Activated CD8-positive, alpha-beta T cell treated with anti-CD3 and anti-CD28 coated beads for 36 hours (primary cell): Measurements from ENCODE around the gene DTNBP1. TPM values are rescaled to one million over a fixed set of nuclear protein-coding genes. Genes with fewer than 3 reads are reported as not detected.

Experiments used
- ATAC-seq: fragments of 200-7000 bp; cut with Tn5 transposase; one replicate; pipeline ENCODE4 v1.10.0; 2021; ENCODE audit warnings: mild to moderate bottlenecking, moderate library complexity
- CTCF ChIA-PET: fragments of 350-600 bp; sonication (Branson Sonifier 250); formaldehyde crosslinking; loops from one replicate; lab custom pipeline; 2021; ENCODE audit warnings: antibody characterized with exemption; lab: Charles Lee
- POLR2A ChIA-PET: fragments of 350-600 bp; sonication (Branson Sonifier 250); formaldehyde crosslinking; loops from one replicate; lab custom pipeline; 2021; ENCODE audit warnings: antibody characterized with exemption; lab: Charles Lee
- DNase-seq: peaks from one replicate; pipeline ENCODE4 v3.0.0-alpha.2; 2020
- H3K27ac Mint-ChIP-seq: one replicate; pipeline ENCODE4 v1.8.0; 2021; ENCODE audit warnings: mild to moderate bottlenecking, mixed read lengths
- H3K27me3 Mint-ChIP-seq: one replicate; pipeline ENCODE4 v1.8.0; 2021; ENCODE audit warnings: mixed read lengths
- H3K36me3 Mint-ChIP-seq: one replicate; pipeline ENCODE4 v1.8.0; 2021; ENCODE audit warnings: low read depth, mixed read lengths
- H3K4me1 Mint-ChIP-seq: one replicate; pipeline ENCODE4 v1.8.0; 2021; ENCODE audit warnings: low read depth, mixed read lengths
- H3K4me3 Mint-ChIP-seq: one replicate; pipeline ENCODE4 v1.8.0; 2021; ENCODE audit warnings: mild to moderate bottlenecking, moderate library complexity, mixed read lengths
- H3K9me3 Mint-ChIP-seq: one replicate; pipeline ENCODE4 v1.8.0; 2021; ENCODE audit warnings: mixed read lengths
- intact Hi-C: fragments of 100-400 bp; cut with micrococcal nuclease; formaldehyde crosslinking; loops from one replicate; pipeline ENCODE4 v1.10.0; 2022
- total RNA-seq, 2 experiments: library from RNA; stranded (reverse); gene quantifications; one replicate each; pipeline ENCODE4 v1.2.3, GENCODE V29; 2021
- TF ChIP-seq, protein P1 (sequence below): fragments of 200-600 bp; IDR thresholded peaks from one replicate; pipeline ENCODE4 v1.8.0; 2022; ENCODE audit warnings: antibody characterized with exemption, mild to moderate bottlenecking

DTNBP1 gene
- total RNA-seq, 2 experiments from 2014 or later, result 12.6 to 14.6 TPM

DNA sequence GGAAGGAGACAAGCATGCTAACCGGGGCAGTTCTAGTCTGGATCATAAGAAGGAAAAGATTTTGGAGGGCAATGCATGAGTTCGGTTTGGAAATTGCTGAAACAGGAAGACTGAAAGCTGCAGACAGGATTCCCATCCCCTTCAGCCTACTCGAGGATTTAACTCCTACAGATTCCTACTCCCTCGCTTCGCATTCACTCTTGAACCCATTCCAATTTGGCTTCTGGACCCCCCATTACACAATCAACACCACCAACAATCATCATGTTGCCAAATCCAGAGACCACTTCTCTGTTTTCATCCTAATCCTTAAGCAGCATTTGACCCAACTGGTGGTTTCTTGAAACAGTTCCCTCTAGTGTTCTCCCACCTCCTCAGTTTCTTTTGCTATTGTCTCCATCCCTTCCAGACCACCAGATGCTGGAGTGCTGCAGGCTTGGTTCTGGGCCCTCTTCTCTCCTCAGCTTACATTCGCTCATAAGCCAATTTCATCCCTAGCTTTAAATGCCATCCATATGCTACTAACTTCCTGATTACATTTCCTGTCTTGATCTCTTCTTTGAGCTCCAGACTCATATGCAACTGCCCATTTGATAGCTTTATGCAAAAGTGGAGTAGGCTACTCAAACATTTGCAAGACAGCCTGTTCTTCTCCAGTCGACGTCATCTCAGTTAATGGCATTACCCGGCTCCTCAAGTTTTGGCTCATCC lies 66.5 kb downstream of the DTNBP1 start:
- Mint-ChIP-seq H3K4me1 (peaks cover 36% of the 10 kb centered on the region), H3K27me3 (no peaks in the 10 kb centered on the region), H3K9me3 (no peaks in the 10 kb centered on the region), H3K4me3 (no peak overlapping the region), H3K36me3 (peaks cover 11% of the 10 kb centered on the region), H3K27ac (no peak overlapping the region)
- CTCF ChIA-PET, result interaction anchor here (0.6 kb wide), 1 partner anchor 12 kb away, joined by 3 read pairs; no protein-coding TSS in a partner anchor
- TF ChIP-seq, protein P1, sequence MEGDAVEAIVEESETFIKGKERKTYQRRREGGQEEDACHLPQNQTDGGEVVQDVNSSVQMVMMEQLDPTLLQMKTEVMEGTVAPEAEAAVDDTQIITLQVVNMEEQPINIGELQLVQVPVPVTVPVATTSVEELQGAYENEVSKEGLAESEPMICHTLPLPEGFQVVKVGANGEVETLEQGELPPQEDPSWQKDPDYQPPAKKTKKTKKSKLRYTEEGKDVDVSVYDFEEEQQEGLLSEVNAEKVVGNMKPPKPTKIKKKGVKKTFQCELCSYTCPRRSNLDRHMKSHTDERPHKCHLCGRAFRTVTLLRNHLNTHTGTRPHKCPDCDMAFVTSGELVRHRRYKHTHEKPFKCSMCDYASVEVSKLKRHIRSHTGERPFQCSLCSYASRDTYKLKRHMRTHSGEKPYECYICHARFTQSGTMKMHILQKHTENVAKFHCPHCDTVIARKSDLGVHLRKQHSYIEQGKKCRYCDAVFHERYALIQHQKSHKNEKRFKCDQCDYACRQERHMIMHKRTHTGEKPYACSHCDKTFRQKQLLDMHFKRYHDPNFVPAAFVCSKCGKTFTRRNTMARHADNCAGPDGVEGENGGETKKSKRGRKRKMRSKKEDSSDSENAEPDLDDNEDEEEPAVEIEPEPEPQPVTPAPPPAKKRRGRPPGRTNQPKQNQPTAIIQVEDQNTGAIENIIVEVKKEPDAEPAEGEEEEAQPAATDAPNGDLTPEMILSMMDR, result no peak
- intact Hi-C loops, result no loop called here
- no peak for ATAC-seq
- DNase-seq, result no peak
- POLR2A ChIA-PET, result no interaction called here

DNA sequence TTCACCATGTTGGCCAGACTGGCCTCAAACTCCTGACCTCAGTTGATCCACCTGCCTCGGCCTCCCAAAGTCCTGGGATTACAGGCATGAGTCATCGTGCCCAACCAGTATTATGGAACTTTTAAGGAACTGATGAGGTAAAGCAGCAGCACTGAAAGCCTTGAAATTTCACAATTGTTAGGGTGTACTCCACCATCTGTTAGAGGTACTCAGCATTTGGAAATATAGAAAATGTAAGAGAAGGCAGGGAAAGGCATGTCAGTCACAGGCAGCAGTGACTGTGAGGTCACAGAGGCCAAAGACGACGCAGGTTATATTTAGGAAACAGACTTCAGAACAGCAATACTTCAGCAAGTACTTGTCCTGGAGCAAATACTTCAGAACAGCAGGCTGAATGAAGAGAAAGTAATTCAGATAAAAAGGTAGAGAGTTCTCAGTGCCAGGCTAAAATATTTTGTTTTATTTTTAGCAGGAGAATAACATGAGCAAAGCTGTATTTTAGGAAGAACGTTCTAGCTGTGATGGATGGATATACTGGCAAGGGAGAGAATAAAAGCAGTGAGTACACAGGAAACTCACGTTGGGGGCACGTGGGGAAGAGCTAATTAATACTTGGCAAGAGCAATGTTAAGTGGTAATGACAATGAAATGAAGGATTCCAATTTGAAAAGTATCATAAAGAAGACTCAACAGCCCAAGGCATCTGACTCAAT lies 67.2 kb downstream of the DTNBP1 start:
- DNase-seq (no peak), ATAC-seq (no peak)
- Mint-ChIP-seq H3K27ac (no peak overlapping the region), H3K4me3 (no peak overlapping the region), H3K9me3 (no peaks in the 10 kb centered on the region), H3K4me1 (peaks cover 33% of the 10 kb centered on the region), H3K27me3 (no peaks in the 10 kb centered on the region), H3K36me3 (peaks cover 7% of the 10 kb centered on the region)
- TF ChIP-seq, protein P1, result no peak
- intact Hi-C loops, result no loop called here
- ChIA-PET CTCF (no interaction called here), POLR2A (no interaction called here)

DNA sequence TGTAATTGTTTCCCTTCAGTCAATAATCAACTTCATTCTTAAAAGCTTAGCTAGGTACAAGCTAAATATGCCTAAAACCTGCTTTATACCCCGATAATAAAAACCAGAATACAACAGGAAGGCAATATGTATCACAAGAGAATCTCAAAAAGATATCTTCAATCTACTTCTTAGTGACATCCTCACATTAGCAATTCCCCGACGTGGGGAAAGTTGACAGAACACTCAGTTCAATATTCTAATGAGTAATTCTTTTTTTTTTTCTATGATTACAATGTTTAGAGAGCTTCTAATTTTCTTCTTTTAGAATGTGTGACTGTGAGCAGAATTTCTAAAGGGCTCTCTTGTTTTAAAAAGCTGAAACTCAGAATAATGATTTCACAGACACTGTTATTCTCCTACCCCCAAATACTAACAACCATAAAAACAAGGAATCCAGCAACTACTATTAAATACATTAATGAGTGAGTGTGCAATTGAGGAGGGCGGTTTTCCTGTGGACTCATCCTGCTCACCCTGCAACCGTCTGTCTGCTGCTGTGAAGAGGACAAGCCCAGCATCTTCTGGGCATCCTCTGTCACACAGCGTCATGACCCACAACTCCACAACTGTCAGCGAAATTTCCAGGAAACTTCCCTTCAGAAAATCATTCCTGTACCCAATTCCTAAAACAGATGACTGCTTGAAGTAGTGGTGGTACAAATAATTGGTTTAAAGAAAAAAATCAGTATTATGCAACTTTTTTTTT lies 68.1 kb downstream of the DTNBP1 start:
- DNase-seq, result no peak
- TF ChIP-seq, protein P1, result no peak
- ChIA-PET CTCF (no interaction called here), POLR2A (no interaction called here)
- Mint-ChIP-seq H3K36me3 (peaks cover 2% of the 10 kb centered on the region), H3K9me3 (no peaks in the 10 kb centered on the region), H3K27me3 (no peaks in the 10 kb centered on the region), H3K4me1 (peaks cover 31% of the 10 kb centered on the region), H3K4me3 (no peak overlapping the region), H3K27ac (no peak overlapping the region)
- intact Hi-C loops, result no loop called here
- no peak for ATAC-seq

DNA sequence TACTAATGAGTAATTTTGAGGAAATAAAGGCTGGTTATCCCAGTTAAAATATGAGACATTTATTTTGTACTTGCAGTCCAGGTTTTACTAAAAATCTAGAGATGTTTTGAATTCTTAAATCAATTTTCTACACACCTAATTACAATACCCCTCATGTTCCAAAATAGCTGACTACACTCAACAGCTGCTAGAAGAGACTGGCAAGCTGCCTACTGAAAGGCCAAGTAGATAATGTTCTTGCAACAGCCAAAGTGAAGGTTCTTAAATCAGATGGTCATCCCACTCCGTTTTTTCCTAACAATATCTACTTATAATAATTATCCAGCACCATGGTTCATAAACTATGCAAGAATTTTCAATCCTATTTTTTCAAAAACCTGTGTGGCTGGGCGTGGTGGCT lies 69.0 kb downstream of the DTNBP1 start:
- DNase-seq, result no peak
- no peak overlapping the region for H3K4me3 Mint-ChIP-seq
- no peak for ATAC-seq
- TF ChIP-seq, protein P1, result no peak
- H3K27me3 Mint-ChIP-seq, result no peaks in the 10 kb centered on the region
- no peak overlapping the region for H3K27ac Mint-ChIP-seq
- intact Hi-C loops, result no loop called here
- peaks cover 2% of the 10 kb centered on the region for H3K36me3 Mint-ChIP-seq
- no peaks in the 10 kb centered on the region for H3K9me3 Mint-ChIP-seq
- ChIA-PET POLR2A (interaction anchor here (0.6 to 0.9 kb wide), 2 partner anchors 15 to 1813 kb away, joined by 3 read pairs; no protein-coding TSS in a partner anchor), CTCF (no interaction called here)
- peaks cover 37% of the 10 kb centered on the region for H3K4me1 Mint-ChIP-seq
